CD4-positive, alpha-beta T cell treated with Interleukin-2 at 100 ng/mL for 4 hours (primary cell): Measurements from ENCODE around the gene WDR37.
"Not testable (repeated sequence)": the region's sequence is repeated elsewhere in the genome, so short reads cannot be mapped to it uniquely, and the experiment has no call there.

Source experiments
- DNase-seq: peaks from one replicate; pipeline ENCODE4 v3.0.0-alpha.2; 2020; ENCODE audit warnings: low spot score

The WDR37 gene

DNA sequence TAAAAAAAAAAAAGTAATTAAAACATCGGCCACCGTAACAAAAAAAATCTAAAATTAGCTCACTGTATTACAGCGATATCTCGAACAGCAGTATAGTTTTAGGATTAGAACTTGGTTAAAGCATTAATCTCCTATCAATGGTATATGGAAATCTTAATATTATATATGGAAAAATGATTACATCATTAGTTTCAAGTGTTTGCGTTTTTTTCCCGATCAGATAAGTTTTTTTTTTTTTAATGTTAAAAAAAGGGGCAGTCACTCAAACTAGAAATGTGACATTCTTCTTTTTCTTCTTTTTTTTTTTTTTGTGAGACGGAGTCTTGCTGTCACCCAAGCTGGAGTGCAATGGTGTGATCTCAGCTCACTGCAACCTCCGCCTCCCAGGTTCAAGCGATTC is 14.7 kb upstream of the WDR37 start:
- no peak for DNase-seq

DNA sequence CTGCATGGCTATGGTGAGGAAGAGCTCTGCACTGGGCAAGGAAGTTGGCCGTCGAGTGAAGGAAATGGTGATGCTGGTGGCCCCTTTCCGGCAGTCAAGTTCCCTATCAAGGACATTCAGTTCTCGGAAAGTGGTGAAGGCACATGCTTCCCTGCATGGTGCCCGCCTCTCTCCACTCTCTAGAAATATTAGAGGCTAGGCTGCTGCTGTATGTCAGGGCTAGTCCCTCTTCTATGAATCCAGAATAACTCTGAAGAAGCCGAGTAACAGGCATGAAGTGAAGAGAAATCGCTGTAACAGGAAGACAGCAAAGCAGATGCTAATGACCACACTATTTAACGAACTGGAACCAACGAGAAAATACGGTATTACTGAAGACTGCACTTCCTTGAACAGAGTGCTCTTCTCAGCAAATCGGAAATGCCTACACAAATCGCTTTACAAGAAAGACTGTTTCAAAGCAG is 12.6 kb upstream of the WDR37 start:
- peak; percentile 49 for DNase-seq

DNA sequence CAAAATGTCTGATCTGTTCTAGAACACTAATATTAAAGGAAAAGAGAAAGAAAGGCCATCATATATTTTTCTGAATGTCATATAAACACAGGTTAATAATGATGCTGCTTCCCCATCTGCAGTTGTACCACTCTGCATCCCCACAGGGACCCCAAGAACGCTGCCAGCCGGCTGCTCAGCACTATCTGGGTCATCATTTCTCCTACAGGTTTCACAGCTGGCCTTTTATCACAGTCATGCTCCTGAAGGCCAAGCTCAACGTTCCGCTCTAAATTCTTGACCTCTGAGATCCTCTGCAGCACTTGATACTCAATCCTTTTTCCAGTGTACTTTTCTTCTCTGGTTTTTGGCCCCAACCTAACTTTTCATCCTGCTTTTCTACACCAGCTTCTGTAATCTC is 12.0 kb upstream of the WDR37 start:
- no peak for DNase-seq

DNA sequence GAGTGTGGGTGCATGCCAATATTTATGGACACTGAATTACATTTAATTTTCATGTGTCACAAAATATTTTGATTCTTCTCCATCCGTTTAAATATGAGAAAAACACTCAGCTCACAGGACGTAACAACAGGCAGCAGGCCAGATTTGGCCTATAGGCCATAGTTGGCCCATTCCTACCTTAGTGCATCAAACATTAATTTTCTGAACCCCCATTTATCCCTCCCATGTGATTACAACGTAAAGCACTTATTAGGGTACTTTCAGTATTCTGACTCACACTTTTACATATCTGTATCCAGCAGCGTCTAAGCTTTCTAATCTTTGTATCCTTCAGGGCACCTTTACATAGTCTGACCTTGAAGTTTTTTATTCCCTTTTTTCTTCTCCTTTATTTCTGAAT is 11.2 kb upstream of the WDR37 start:
- DNase-seq: no peak

DNA sequence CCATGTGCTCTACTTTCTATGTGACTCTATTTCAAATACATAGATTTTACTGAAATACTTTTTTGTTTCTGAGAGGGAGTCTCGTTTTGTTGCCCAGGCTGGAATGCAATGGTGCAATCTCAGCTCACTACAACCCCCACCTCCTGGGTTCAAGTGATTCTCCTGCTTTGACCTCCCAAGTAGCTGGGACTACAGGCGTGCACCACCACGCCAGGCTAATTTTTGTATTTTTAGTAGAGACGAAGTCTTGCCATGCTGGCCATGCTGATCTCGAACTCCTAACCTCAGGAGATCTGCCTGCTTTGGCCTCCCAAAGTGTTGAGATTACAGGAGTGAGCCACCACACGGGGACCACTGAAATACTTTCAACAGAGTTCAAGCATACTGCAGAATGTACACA is 10.8 kb upstream of the WDR37 start:
- no peak for DNase-seq

DNA sequence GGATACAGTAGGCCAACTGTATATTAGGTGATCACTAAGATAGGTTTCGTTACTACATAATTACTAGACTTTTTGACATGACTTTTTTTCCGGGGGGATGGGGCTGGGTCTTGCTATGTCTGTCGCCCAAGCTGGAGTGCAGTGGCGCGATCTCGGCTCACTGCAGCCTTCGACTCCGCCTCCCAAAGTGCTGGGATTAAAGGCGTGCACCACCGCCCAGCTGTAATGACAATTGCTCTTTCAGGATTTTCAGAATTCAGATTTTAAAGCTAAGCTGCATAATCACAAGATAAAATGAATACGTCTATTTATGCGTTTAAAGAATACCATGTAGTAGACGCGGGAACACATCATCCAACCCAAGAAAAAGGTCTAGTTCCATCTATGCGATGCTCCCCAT is 8.2 kb upstream of the WDR37 start:
- DNase-seq: no peak

DNA sequence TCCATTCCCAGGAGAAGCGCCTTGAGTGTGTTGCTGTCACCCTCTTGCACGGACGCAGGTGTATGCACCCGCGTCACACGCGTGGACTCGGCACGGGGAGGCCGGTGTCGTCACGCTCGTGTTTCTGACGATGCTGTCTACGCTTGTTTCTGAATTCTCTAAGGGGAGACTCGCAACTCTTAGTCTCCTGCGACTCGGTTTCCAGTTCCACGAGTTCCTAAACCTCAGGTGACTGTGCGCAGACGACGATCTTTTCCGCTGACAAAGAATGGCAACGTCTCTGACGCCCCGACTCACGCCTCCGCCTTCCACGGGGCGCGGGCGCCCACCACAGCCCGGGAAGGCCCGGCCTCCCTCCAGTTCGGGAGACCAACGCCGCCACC is 7.8 kb upstream of the WDR37 start:
- peak; percentile 54 for DNase-seq

DNA sequence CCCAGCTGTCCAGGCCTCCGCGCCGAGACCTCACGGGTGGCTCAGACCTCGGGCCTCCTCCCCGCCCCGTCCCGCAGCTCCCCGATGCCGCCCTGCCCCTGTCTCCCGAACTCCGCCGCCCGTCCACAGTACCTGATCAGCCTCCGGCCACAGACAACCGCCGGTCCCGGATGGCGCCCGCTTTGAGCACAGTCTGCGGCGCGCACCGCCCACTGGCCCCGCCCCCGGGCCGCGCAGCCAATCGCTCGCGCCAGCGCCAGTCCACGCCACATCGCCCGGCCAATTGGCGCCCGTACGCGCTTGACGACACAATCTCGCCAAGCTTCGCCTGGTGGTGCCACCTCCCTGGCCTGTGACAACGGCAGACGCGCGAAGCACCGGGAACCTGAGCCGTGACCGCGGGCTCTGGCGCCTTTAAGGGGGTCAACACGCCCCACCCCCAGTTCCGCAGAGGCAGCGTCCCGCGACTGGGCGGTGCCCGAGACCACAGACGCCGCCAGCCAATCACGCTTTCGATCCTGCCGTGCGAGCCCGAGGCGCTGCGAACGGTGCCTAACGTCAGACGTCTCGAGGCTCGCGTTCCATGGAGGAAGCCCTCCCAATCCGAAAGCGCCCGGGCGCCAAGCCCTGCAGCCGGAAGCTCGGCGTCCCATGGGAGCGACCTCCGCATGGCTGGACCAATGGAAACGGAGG is 7.3 kb upstream of the WDR37 start, which contains the start of gene IDI1:
IDI1 (minus strand) TSS at position 388 of the 693 bp plus-strand sequence; CDS start at position 272, 116 bp downstream.
- peak; percentile 96 for DNase-seq

DNA sequence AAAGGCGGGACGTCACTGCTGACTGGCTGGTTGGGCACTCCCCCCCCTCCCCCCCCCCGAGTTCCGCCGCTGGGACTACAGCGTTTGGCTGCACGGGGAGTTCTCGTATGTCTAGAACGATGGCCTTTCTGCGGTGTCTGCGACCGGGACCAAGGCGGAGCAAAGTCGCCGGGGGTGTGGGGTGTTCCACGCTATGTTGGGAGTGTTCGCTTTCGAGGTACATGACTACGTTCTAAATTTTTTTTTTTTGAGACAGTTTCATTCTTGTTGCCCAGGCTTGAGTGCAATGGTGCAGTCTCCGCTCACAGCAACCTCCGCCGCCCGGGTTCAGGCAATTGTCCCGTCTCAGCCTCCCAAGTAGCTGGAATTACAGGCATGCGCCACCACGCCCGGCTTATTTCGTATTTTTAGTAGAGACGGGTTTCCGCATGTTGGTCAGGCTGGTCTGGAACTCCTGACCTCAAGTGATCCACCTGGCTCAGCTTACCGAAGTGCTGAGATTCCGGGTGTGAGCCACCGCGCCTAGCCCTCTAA is 6.7 kb upstream of the WDR37 start:
- no peak for DNase-seq

DNA sequence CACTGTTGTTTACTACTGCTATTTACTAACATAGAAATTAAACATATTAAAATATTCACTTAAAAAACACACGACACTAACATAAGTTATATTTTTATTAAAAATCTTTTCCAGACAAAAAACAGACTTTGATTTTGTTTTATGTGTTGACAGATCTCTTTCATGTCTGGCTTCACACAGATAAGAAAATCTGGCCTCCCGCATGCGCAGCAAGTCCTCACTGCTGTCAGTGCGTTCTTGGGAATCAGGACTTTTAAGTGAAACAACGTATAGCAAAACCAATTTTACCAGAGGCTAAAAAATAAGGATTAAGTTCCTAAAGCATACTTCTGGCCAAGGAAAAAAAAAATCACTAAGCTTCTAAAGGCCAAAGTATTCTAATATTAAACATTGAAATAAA is 6.0 kb upstream of the WDR37 start:
- DNase-seq: no peak

DNA sequence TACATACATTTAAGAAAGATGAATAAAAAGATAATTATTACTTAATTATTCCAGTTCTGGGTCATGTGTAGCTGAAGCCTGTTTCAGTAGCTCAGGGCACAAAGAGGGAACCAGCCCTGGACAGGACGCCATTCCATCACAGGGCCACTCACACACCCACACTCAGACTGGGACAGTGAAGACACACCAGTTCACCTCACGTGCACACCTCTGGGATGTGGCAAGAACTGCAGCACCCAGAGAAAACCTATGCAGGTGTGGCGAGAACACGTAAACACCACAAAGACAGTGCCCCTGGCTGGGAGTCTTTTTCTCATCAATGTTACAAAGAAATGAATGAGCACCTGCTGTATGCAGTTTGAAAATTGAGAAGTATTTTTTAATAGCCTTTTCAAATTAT is 5.6 kb upstream of the WDR37 start:
- peak; percentile 47 for DNase-seq

DNA sequence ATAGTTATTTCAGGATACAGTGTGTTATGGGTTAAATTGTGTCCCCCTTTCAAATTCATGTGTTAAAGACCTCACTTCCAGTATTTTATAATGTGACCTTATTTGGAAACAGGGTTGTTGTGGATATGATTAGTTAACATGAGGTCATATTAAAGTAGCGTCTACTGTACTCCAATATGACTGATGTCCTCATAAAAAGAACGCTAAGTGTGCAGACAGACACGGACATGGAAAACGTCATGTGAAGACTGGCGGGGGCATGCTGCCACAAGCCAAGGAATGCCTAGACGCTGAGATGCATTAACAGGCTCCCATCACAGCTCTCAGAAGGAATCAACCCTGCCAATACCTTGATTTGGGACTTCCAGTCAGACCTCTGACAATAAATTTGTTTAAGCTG is 1.5 kb upstream of the WDR37 start:
- no peak for DNase-seq

DNA sequence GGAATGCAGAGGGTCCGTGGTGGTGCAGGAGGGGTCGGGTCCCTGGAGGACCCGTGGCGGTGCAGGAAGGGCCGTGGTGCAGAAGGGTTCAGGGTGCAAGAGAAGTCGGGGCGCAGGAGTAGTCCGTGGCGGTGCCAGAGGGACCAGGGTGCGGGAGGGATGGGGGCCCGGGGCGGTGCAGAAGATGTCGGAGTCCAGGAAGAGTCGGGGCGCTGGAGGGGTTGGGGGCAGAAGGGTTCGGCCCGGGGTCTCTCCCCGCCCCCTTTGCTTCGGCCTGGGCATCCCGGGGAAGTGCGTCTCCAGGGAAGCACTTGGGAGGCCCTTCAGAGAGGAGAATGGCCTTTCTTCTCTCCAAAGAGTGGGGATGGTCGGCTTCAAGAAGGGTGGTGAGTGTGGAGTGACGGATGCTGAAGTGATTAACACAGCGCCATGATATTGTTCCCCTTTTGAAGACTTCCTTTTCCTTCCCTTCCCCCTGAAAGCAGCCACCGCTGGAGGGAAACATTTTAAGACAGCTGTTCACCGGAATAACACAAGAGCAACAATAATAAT is 997 bp downstream of the WDR37 start:
- no peak for DNase-seq

DNA sequence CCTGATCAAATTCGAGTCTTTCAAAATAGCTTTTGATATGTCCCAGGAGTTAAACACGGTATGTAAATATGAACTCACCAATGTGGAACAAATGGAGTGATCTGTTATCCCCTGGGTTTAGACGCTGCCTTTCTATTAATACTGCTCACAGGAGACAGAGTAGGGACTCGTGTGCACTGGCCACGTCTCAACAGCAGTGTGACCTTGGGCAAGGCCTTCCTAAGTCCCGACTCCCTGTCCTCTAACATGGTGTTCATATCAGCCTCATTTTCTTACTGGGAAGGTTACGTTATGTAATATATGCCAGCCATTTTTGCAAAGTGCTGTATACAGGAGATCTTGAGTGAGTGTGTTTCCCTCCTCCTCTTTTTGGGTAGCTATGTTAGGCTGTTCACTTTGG is 1.8 kb downstream of the WDR37 start:
- DNase-seq: no peak

DNA sequence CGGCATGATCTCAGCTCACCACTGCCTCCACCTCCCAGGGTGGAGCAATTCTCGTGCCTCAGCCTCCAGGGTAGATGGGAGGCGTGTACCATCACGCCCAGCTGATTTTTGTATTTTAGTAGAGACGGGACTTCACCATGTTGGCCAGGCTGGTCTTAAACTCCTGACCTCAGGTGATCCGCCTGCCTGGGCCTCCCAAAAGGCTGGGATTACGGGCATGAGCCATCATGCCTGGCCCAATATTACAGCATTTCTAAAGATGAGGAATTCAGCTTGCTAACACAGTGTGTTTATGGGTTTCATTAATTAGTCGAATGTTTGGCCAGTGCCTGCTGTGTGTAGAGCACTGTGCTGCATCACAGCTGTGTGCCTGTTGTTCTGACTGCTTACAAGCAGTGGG is 3.7 kb downstream of the WDR37 start:
- DNase-seq: no peak

DNA sequence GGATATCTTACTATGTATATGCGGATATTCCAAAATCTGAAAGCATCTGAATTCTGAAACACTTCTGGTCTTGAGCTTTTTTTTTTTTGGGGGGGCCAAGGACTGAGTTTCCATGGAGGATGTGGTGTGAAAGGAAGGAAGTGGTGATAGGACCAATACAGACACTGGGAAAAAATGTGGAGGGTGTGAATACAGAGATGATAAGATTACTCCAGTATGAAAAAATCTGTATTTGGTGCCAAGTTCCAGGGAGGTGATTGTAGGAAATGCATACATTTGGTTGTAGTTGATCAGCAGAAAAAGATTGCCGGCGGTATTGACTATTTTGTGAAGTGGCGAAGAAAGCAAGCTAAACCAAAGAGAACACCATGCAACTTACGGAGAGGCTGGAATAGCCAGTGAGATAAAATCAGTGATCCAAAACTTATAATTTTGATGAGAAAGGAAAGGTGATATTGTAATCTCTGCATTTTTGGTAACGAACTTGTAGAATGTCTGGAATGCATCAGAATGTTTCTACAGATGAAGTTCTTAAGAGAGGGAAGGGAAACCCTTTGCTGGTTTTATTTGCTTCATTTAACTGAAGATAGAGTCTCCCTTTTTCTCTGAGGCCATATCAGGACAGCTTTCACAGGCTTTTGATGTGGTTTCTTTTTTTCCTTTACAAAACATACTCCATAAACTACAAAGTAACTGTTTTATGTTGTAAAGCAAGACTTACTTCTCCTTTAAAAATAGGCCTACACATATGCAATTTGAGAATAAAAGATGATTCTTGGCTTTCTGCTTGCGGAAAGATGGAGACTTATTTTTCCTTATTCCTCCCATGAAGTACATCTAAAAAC is 6.0 kb downstream of the WDR37 start:
- no peak for DNase-seq

DNA sequence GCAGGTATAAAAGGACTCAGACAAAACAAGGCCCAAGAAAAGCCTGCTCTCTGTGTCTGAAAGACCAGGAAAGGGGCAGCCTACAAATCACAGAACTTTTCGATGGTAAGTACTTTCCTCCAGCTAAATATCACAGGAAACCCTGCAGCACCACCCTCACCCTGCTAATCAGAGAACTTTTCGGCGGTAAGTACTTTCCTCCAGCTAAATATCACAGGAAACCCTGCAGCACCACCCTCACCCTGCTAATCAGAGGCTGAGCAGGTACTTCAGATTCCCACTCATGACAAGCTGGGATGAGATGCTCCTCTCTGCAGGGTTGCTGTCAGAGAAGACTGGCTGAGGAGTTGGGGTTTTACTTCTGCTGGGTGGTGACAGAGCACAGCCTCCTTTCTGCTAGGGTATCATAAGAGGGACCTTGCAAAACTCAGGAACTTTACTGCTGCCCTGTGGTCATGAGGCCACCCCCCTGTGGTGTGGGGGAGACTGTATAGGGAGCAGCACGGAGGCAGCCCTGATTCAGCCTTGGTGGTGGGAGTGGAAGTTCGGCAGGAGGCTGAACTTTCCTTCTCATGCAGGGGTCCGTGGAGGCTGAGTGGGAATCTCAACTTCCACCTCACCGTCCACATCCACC is 7.2 kb downstream of the WDR37 start:
- DNase-seq: peak; percentile 53

DNA sequence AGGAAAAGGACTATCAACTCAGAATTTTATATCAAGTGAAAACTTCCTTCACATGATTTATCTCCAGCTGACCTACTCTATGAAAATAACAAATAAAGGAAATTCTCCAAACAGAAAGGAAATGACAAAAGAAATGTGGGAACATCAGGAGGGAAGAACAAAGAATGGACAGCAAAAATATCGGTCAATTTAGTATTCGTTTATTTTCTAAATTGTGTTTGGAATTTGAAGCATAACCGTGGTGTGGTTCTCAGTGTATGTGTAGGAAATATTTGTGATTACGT is 8.7 kb downstream of the WDR37 start:
- DNase-seq: no peak

DNA sequence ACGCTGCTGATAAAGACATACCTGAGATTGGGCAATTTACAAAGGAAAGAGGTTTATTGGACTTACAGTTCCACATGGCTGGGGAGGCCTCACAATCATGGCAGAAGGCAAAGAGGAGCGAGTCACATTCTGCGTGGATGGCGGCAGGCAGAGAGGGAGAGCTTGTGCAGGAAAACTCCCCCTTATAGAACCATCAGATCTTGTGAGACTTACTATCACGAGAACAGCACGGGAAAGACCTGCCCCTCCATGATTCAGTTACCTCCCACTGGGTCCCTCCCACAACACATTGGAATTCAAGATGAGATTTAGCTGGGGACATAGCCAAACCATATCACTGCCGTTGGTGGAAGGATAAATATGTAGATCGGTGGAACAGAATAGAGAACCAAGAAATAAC is 10.5 kb downstream of the WDR37 start:
- DNase-seq: not testable (repeated sequence)

DNA sequence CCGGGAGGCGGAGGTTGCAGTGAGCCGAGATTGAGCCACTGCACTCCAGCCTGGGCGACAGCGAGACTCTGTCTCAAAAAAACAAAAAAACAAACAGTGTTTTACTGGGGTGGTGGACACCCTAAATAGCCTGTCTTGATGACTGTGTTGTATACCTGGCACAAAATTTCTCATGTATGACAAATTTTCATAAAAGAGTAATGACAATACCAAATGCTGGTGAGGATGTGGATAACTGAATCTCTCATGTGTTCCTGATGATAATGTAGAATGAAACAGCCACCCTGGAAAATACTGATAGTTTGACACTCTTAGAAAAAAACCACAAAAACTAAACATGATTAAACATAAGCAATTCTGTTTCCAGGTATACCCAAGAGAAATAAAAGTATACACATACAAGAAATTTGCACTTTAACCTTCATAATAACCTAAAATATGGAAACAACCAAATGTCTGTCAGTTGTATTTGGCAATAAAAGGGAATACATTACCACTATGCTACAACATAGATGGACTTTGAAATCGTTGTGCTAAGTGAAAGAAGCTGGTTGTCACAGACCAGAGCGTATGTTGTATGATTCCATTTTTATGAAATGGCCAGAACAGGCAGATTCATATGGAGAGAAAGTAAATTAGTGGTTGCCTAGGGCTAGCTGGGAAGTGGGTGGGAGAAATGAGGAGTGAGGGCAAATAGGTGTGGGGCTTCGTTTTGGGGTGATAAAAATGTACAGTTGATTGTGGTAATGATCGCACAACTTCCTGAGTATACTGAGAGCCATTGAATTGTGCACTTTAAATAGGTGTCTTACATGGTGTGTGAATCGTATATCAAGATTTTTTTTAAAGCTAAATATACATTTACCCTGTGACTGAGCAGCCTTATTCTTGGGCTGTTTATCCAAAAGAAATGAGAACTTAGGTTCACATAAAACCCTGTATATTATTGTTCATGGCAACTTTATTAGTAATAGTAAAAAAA is 12.5 kb downstream of the WDR37 start:
- DNase-seq: no peak

DNA sequence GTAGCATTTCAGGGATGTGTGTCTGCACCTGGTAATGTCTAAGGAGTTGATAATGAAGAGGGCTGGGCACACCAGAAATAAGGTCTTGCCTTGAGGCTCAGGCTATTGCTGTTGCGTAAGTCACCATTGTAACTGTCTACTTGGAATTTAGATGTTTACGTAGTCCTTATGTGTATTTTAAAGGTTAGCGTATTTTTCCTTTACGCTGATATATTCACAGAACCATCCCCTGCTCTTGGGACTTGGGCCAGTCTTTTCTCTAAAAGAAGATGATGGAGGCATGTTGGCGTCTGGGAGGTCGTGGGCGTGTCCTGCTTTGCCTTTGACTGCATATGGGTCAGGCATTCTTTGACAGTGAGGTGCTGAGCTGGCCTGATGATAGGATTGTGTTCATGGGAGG is 14.7 kb downstream of the WDR37 start:
- no peak for DNase-seq
